Measurements from ENCODE around the gene CTXN1.

CTXN1 gene

GRCh38 chr19:7971553-7972520 is 45.9 kb upstream of the CTXN1 start:
- H3K9me3 ChIP-seq (ENCODE audit: insufficient read depth, low read length) = no peaks in the 10 kb centered on the region
- no peak overlapping the region for H3K9ac ChIP-seq (ENCODE audit: low read length)
- H2AFZ ChIP-seq (ENCODE audit: low read depth, low read length, severe bottlenecking) = no peak overlapping the region
- H3F3A ChIP-seq (ENCODE audit: insufficient read depth) = no peaks in the 10 kb centered on the region
- H3K9me2 ChIP-seq (replicated peaks; ENCODE audit: insufficient read depth, low read length) = no peaks in the 10 kb centered on the region
- peaks cover 4% of the 10 kb centered on the region; the same call in 1 of the 2 replicates for H3K36me3 ChIP-seq (ENCODE audit: low read length)
- no peak overlapping the region for H3K4me3 ChIP-seq (ENCODE audit: insufficient read depth, low read length, poor library complexity, severe bottlenecking)
- TF ChIP-seq EZH2phosphoT487 (conservative IDR thresholded peaks at IDR 0.05; ENCODE audit: low read length) = no peak
- TF ChIP-seq, protein P1, sequence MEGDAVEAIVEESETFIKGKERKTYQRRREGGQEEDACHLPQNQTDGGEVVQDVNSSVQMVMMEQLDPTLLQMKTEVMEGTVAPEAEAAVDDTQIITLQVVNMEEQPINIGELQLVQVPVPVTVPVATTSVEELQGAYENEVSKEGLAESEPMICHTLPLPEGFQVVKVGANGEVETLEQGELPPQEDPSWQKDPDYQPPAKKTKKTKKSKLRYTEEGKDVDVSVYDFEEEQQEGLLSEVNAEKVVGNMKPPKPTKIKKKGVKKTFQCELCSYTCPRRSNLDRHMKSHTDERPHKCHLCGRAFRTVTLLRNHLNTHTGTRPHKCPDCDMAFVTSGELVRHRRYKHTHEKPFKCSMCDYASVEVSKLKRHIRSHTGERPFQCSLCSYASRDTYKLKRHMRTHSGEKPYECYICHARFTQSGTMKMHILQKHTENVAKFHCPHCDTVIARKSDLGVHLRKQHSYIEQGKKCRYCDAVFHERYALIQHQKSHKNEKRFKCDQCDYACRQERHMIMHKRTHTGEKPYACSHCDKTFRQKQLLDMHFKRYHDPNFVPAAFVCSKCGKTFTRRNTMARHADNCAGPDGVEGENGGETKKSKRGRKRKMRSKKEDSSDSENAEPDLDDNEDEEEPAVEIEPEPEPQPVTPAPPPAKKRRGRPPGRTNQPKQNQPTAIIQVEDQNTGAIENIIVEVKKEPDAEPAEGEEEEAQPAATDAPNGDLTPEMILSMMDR (IDR thresholded peaks at IDR 0.05; ENCODE audit: insufficient read depth, low read length, poor library complexity, severe bottlenecking) = no peak
- H3K27ac ChIP-seq (ENCODE audit: low read depth, low read length) = no peak overlapping the region
- no peaks in the 10 kb centered on the region for H3K27me3 ChIP-seq (ENCODE audit: low read length)
- H3K4me2 ChIP-seq (ENCODE audit: low read depth, low read length, poor library complexity, severe bottlenecking) = no peak overlapping the region
- no peaks in the 10 kb centered on the region for H3K79me2 ChIP-seq (ENCODE audit: insufficient read depth, low read length)
- H4K20me1 ChIP-seq (ENCODE audit: low read depth, low read length) = no peaks in the 10 kb centered on the region

DNA sequence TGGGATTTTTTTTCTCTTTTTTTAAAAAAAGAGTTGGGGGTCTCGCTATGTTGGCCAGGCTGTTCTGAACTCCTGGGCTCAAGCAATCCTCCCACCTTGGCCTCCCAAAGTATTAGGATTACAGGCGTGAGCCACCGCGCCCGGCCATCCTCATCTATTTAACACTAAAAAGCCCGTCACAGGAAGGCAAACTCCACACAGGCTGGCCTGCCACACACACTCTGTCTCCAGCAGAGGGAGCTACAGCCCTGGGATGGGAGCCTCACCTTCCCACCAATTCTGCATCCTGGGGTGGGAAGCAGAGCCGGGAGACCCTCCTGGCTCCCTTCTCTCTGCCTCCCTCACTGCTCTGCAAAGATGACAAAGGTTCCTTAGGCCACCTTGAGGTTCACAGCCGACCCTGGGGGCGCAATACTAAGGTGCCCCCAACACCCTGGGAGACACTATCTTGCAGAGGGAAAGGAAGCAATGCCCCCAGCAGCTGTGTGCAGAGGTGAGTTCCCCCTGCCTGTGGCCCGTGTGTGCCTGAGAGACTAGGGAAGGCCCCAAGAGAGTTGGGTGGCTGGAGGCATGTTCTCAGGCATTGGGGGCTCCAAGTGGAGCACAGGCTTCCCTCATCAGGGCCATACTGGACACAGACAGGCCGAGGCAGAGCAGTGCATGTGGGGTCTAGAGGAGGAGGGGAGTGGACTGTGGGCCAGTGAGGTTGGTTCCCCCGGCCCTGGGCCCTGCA is 44.9 kb upstream of the CTXN1 start:
- Histone ChIP-seq H3K4me3 (ENCODE audit: insufficient read depth, low read length, poor library complexity, severe bottlenecking) (no peak overlapping the region), H3K4me2 (ENCODE audit: low read depth, low read length, poor library complexity, severe bottlenecking) (no peak overlapping the region), H3K79me2 (ENCODE audit: insufficient read depth, low read length) (no peaks in the 10 kb centered on the region), H3K36me3 (ENCODE audit: low read length) (peaks cover 7% of the 10 kb centered on the region; the same call in 1 of the 2 replicates), H3K9ac (ENCODE audit: low read length) (no peak overlapping the region), H4K20me1 (ENCODE audit: low read depth, low read length) (no peaks in the 10 kb centered on the region), H3K27ac (ENCODE audit: low read depth, low read length) (no peak overlapping the region), H3K9me3 (ENCODE audit: insufficient read depth, low read length) (no peaks in the 10 kb centered on the region), H3F3A (ENCODE audit: insufficient read depth) (no peaks in the 10 kb centered on the region), H2AFZ (ENCODE audit: low read depth, low read length, severe bottlenecking) (no peak overlapping the region), H3K27me3 (ENCODE audit: low read length) (no peaks in the 10 kb centered on the region), H3K9me2 (replicated peaks; ENCODE audit: insufficient read depth, low read length) (no peaks in the 10 kb centered on the region)
- TF ChIP-seq, protein P1 (IDR thresholded peaks at IDR 0.05; ENCODE audit: insufficient read depth, low read length, poor library complexity, severe bottlenecking) = peak; percentile 83
- no peak for TF ChIP-seq EZH2phosphoT487 (conservative IDR thresholded peaks at IDR 0.05; ENCODE audit: low read length)

- H3K9ac ChIP-seq (ENCODE audit: low read length) = no peak overlapping the region
- no peak overlapping the region for H2AFZ ChIP-seq (ENCODE audit: low read depth, low read length, severe bottlenecking)
- no peak overlapping the region for H3K4me3 ChIP-seq (ENCODE audit: insufficient read depth, low read length, poor library complexity, severe bottlenecking)
- H3K4me2 ChIP-seq (ENCODE audit: low read depth, low read length, poor library complexity, severe bottlenecking) = no peak overlapping the region
- H3K79me2 ChIP-seq (ENCODE audit: insufficient read depth, low read length) = no peaks in the 10 kb centered on the region
- TF ChIP-seq, protein P1 (IDR thresholded peaks at IDR 0.05; ENCODE audit: insufficient read depth, low read length, poor library complexity, severe bottlenecking) = no peak
- no peak for TF ChIP-seq EZH2phosphoT487 (conservative IDR thresholded peaks at IDR 0.05; ENCODE audit: low read length)
- no peaks in the 10 kb centered on the region for H3F3A ChIP-seq (ENCODE audit: insufficient read depth)
- H3K27ac ChIP-seq (ENCODE audit: low read depth, low read length) = no peak overlapping the region
- H4K20me1 ChIP-seq (ENCODE audit: low read depth, low read length) = no peaks in the 10 kb centered on the region
- H3K27me3 ChIP-seq (ENCODE audit: low read length) = no peaks in the 10 kb centered on the region
- no peaks in the 10 kb centered on the region for H3K9me2 ChIP-seq (replicated peaks; ENCODE audit: insufficient read depth, low read length)
- peaks cover 7% of the 10 kb centered on the region; the same call in 1 of the 2 replicates for H3K36me3 ChIP-seq (ENCODE audit: low read length)
- H3K9me3 ChIP-seq (ENCODE audit: insufficient read depth, low read length) = no peaks in the 10 kb centered on the region
Measured at GRCh38 chr19:7969555-7969939, 43.6 kb upstream of the CTXN1 start.
